ENCODE results near the gene AVP. TPM values are rescaled to one million over a fixed set of nuclear protein-coding genes. Genes with fewer than 3 reads are reported as not detected.
"Not testable (repeated sequence)": the region's sequence is repeated elsewhere in the genome, so short reads cannot be mapped to it uniquely, and the experiment has no call there.

The AVP gene
- polyA plus RNA-seq, 2 of the 4 experiments (the other 2 are of a cell fraction) = not detected

GRCh38 chr20:3067139-3068014 lies 17.1 kb downstream of the AVP start:
- no peak for DNase-seq (ENCODE audit: low read depth in 1 of 2, low spot score in 1 of 2)
- 71% methylated on average over 23 of the region's 23 CpGs for WGBS (ENCODE audit: missing lambda C conversion rate)
- no peak overlapping the region; the same call in 2 of the 3 replicates for H3K4me2 ChIP-seq
- no peak overlapping the region for H3K4me3 ChIP-seq
- no peak for ATAC-seq
- TF ChIP-seq HEYL (CRISPR knock-in tag; IDR thresholded peaks at IDR 0.05) (no peak), FOSL2 (IDR thresholded peaks at IDR 0.05) (no peak), FOSL2 (CRISPR knock-in tag; IDR thresholded peaks at IDR 0.05) (no peak), USF2 (IDR thresholded peaks at IDR 0.05) (no peak), ATOH8 (CRISPR knock-in tag; IDR thresholded peaks at IDR 0.05; ENCODE audit: low read depth) (no peak), BHLHE40 (IDR thresholded peaks at IDR 0.05; ENCODE audit: low read depth, low read length) (no peak), RNF2 (IDR thresholded peaks at IDR 0.05; ENCODE audit: borderline replicate concordance, low read depth) (no peak), ZFP36 (IDR thresholded peaks at IDR 0.05; ENCODE audit: borderline replicate concordance, partially characterized antibody) (no peak), HES2 (IDR thresholded peaks at IDR 0.05) (no peak), ZNF302 (CRISPR knock-in tag; IDR thresholded peaks at IDR 0.05) (no peak), GATA3 (IDR thresholded peaks at IDR 0.05; ENCODE audit: borderline replicate concordance) (no peak), PBX3 (IDR thresholded peaks at IDR 0.05) (no peak), RARB (CRISPR knock-in tag; IDR thresholded peaks at IDR 0.05) (no peak), FOXS1 (CRISPR knock-in tag; IDR thresholded peaks at IDR 0.05) (no peak), CEBPB (IDR thresholded peaks at IDR 0.05) (no peak), JUN (IDR thresholded peaks at IDR 0.05) (no peak)
- POLR2A ChIA-PET = no interaction called here
- CTCF ChIA-PET = interaction anchor here (0.7 to 2.9 kb wide), 4 partner anchors 9 to 66 kb away, joined by 4 to 25 read pairs (median 10); no protein-coding TSS in a partner anchor
- H3K4me1 ChIP-seq = peaks cover 24% of the 10 kb centered on the region
- no peak for FAIRE-seq
- no peaks in the 10 kb centered on the region for H3K9me3 ChIP-seq
- H3K27ac ChIP-seq = peak overlapping the region in 1 of 2 experiments; percentile 54; a peak in 2 of 6 replicates

- WGBS (ENCODE audit: missing lambda C conversion rate) = 59% methylated on average over 6 of the region's 6 CpGs
- H3K9me3 ChIP-seq; ATAC-seq; H3K27ac ChIP-seq; H3K4me3 ChIP-seq; POLR2A ChIA-PET; DNase-seq (ENCODE audit: low read depth in 1 of 2, low spot score in 1 of 2); H3K4me2 ChIP-seq; FAIRE-seq: not testable (repeated sequence)
- peaks cover 19% of the 10 kb centered on the region for H3K4me1 ChIP-seq
- CTCF ChIA-PET = interaction anchor here (1.0 to 3.3 kb wide), 3 partner anchors 11 to 51 kb away, joined by 3 to 19 read pairs (median 3); no protein-coding TSS in a partner anchor
These were observed 20.4 kb downstream of the AVP start for GRCh38 chr20:3064119-3064518.

- Histone ChIP-seq H3K27ac (no peak overlapping the region), H3K4me1 (no peaks in the 10 kb centered on the region), H3K4me3 (no peak overlapping the region), H3K9me3 (no peaks in the 10 kb centered on the region), H3K4me2 (no peak overlapping the region)
- ChIA-PET POLR2A (no interaction called here), CTCF (interaction anchor here (1.6 kb wide), 1 partner anchor 9 kb away, joined by 7 read pairs; no protein-coding TSS in a partner anchor)
- ATAC-seq = no peak; a peak in 1 of 6 replicates
- no peak for DNase-seq (ENCODE audit: low read depth in 1 of 2, low spot score in 1 of 2)
- WGBS (ENCODE audit: missing lambda C conversion rate) = 94% methylated on average over 3 of the region's 3 CpGs
- FAIRE-seq = no peak
- TF ChIP-seq NR3C1 (IDR thresholded peaks at IDR 0.05) = no peak
- TF ChIP-seq TFCP2L1 (CRISPR knock-in tag; IDR thresholded peaks at IDR 0.05) = no peak
- no peak for TF ChIP-seq CHD2 (IDR thresholded peaks at IDR 0.05; ENCODE audit: low read length, partially characterized antibody)
- no peak for TF ChIP-seq E2F6 (IDR thresholded peaks at IDR 0.05; ENCODE audit: borderline replicate concordance, low read depth)
- TF ChIP-seq POLR2A (IDR thresholded peaks at IDR 0.05; ENCODE audit: low read length) = no peak
- TF ChIP-seq KDM5A (IDR thresholded peaks at IDR 0.05) = no peak
- TF ChIP-seq MAFK (IDR thresholded peaks at IDR 0.05; ENCODE audit: partially characterized antibody) = no peak
- TF ChIP-seq JUNB (IDR thresholded peaks at IDR 0.05) = no peak
- no peak for TF ChIP-seq RNF2 (IDR thresholded peaks at IDR 0.05; ENCODE audit: borderline replicate concordance, low read depth)
- no peak for TF ChIP-seq REST (IDR thresholded peaks at IDR 0.05)
These were observed 25.0 kb downstream of the AVP start for GRCh38 chr20:3059489-3059888.

All from A549 (cell line).